ENCODE measurements around the gene CNIH2.
"Not testable (repeated sequence)": the region's sequence is repeated elsewhere in the genome, so short reads cannot be mapped to it uniquely, and the experiment has no call there.

CNIH2 gene

DNA sequence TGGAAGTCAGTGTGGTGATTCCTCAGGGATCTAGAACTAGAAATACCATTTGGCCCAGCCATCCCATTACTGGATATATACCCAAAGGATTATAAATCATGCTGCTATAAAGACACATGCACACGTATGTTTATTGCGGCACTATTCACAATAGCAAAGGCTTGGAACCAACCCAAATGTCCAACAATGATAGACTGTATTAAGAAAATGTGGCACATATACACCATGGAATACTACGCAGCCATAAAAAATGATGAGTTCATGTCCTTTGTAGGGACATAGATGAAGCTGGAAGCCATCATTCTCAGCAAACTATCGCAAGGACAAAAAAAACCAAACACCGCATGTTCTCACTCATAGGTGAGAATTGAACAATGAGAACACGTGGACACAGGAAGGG is 42.8 kb downstream of the CNIH2 start:
- not testable (repeated sequence) for H3K9ac ChIP-seq (ENCODE audit: low read length); H4K12ac ChIP-seq (ENCODE audit: low read depth, low read length); H3K27ac ChIP-seq (ENCODE audit: low read depth, low read length); H4K91ac ChIP-seq (ENCODE audit: low read depth, low read length); H4K8ac ChIP-seq (ENCODE audit: low read depth, low read length); H3K9me3 ChIP-seq (ENCODE audit: insufficient read depth, low read depth, low read length); H3K4me3 ChIP-seq (ENCODE audit: low read depth, low read length); H3K27me3 ChIP-seq (ENCODE audit: insufficient read depth, low read length); H2BK120ac ChIP-seq (ENCODE audit: insufficient read depth, low read length, poor library complexity); H3K14ac ChIP-seq (ENCODE audit: low read length); H3K4me2 ChIP-seq (ENCODE audit: low read length); H2AK5ac ChIP-seq (ENCODE audit: low read length); H2BK12ac ChIP-seq (ENCODE audit: low read length); H3K79me2 ChIP-seq (ENCODE audit: control insufficient read depth, insufficient read depth, low read length, poor library complexity); H3K4ac ChIP-seq (ENCODE audit: low read depth, low read length); H3K36me3 ChIP-seq (ENCODE audit: control insufficient read depth in 1 of 2, insufficient read depth in 2 of 2, low read length in 2 of 2); H3K18ac ChIP-seq (ENCODE audit: low read length); H2BK5ac ChIP-seq (ENCODE audit: low read depth, low read length, poor library complexity); H2AFZ ChIP-seq (ENCODE audit: insufficient read depth, low read length, poor library complexity); DNase-seq; H3K23ac ChIP-seq (ENCODE audit: low read length)
- peaks cover 22% of the 10 kb centered on the region for H3K79me1 ChIP-seq (ENCODE audit: low read length)
- peaks cover 40 to 48% of the 10 kb centered on the region in 2 experiments for H3K4me1 ChIP-seq (ENCODE audit: control insufficient read depth in 1 of 2, insufficient read depth in 2 of 2, low read length in 2 of 2)
- no CpG with 5 or more reads among the region's 6 CpGs for WGBS (ENCODE audit: extremely low coverage, insufficient coverage, insufficient read length)

DNA sequence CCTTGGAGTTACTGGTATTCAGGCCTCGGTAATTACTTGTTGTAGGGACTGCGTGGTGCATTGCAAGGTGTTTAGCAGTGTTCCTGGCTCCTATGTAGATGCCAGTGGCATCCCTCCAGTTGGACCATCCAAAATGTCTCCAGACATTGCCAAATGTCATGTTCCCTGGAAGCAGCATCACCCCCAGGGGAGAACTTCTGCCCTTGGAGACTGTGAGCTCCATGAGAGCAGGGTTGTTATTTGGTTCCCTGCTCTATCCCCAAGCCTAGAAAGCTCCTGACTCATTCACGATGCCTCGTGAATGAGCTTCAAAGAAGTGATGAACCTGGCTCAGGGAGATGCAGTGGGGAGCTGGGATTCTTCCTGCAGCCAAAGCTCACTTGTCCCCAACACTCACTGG is 43.6 kb downstream of the CNIH2 start:
- no peak overlapping the region for H3K4ac ChIP-seq (ENCODE audit: low read depth, low read length)
- no peak overlapping the region for H4K12ac ChIP-seq (ENCODE audit: low read depth, low read length)
- WGBS (ENCODE audit: extremely low coverage, insufficient coverage, insufficient read length): no CpG with 5 or more reads among the region's 4 CpGs
- no peak overlapping the region for H3K27ac ChIP-seq (ENCODE audit: low read depth, low read length)
- DNase-seq: no peak
- H3K27me3 ChIP-seq (ENCODE audit: insufficient read depth, low read length): no peaks in the 10 kb centered on the region
- no peak overlapping the region for H3K9ac ChIP-seq (ENCODE audit: low read length)
- H3K4me3 ChIP-seq (ENCODE audit: low read depth, low read length): no peak overlapping the region
- peaks cover 46 to 48% of the 10 kb centered on the region in 2 experiments for H3K4me1 ChIP-seq (ENCODE audit: control insufficient read depth in 1 of 2, insufficient read depth in 2 of 2, low read length in 2 of 2)
- peaks cover 4% of the 10 kb centered on the region for H3K9me3 ChIP-seq (ENCODE audit: insufficient read depth, low read depth, low read length)
- H3K4me2 ChIP-seq (ENCODE audit: low read length): no peak overlapping the region
- H3K79me1 ChIP-seq (ENCODE audit: low read length): peaks cover 26% of the 10 kb centered on the region
- no peak overlapping the region for H3K14ac ChIP-seq (ENCODE audit: low read length)
- H2BK120ac ChIP-seq (ENCODE audit: insufficient read depth, low read length, poor library complexity): no peak overlapping the region
- no peak overlapping the region for H2BK5ac ChIP-seq (ENCODE audit: low read depth, low read length, poor library complexity)
- no peaks in the 10 kb centered on the region for H3K36me3 ChIP-seq (ENCODE audit: control insufficient read depth in 1 of 2, insufficient read depth in 2 of 2, low read length in 2 of 2)
- no peak overlapping the region for H4K91ac ChIP-seq (ENCODE audit: low read depth, low read length)
- no peak overlapping the region for H3K18ac ChIP-seq (ENCODE audit: low read length)
- H2BK12ac ChIP-seq (ENCODE audit: low read length): no peak overlapping the region
- no peak overlapping the region for H3K23ac ChIP-seq (ENCODE audit: low read length)
- peaks cover 1% of the 10 kb centered on the region for H3K79me2 ChIP-seq (ENCODE audit: control insufficient read depth, insufficient read depth, low read length, poor library complexity)
- H2AFZ ChIP-seq (ENCODE audit: insufficient read depth, low read length, poor library complexity): no peak overlapping the region
- no peak overlapping the region for H2AK5ac ChIP-seq (ENCODE audit: low read length)
- H4K8ac ChIP-seq (ENCODE audit: low read depth, low read length): no peak overlapping the region

DNA sequence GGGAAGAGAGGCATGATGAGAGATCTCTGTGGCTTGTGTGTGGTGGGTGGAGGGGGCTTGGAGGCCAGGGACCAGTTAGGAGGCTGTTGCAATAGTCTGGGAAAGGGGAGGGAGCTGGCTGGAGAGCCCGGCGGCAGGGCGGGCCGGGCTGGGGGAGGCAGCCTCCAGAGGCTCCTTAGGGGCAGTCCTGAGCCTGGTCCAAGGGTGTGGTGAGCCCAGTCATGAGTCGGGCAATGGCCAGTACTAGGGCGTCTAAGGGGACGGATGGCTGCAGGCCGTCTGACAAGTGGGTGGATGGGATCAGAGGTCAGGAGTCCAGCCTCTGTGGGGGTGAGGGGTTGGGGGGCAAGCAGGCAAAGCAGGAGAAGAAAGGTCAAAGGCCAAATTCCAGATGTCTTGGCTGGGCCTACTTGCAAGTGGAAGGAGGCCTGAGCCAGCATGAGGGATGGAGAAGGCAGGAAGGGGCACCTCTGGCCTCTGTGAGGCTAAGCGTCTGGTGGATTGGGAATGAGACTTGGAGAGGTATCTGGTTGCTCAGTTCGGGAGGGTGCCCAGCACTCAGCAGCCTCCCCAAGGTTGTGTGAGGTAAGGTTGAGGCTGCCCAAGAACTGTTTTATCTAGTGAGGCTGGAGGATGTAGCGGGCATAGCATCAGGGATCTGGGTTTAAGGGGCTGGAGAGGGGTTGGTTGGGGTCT is 44.9 kb downstream of the CNIH2 start:
- no peak overlapping the region for H3K4me3 ChIP-seq (ENCODE audit: low read depth, low read length)
- H3K9me3 ChIP-seq (ENCODE audit: insufficient read depth, low read depth, low read length): peaks cover 4% of the 10 kb centered on the region
- no peak overlapping the region for H3K23ac ChIP-seq (ENCODE audit: low read length)
- H3K4ac ChIP-seq (ENCODE audit: low read depth, low read length): no peak overlapping the region
- no peaks in the 10 kb centered on the region for H3K27me3 ChIP-seq (ENCODE audit: insufficient read depth, low read length)
- no peak overlapping the region for H4K91ac ChIP-seq (ENCODE audit: low read depth, low read length)
- H4K12ac ChIP-seq (ENCODE audit: low read depth, low read length): no peak overlapping the region
- no peak overlapping the region for H3K9ac ChIP-seq (ENCODE audit: low read length)
- peaks cover 2% of the 10 kb centered on the region for H3K79me2 ChIP-seq (ENCODE audit: control insufficient read depth, insufficient read depth, low read length, poor library complexity)
- DNase-seq: no peak
- no peak overlapping the region for H2AFZ ChIP-seq (ENCODE audit: insufficient read depth, low read length, poor library complexity)
- no CpG with 5 or more reads among the region's 11 CpGs for WGBS (ENCODE audit: extremely low coverage, insufficient coverage, insufficient read length)
- no peak overlapping the region for H3K4me2 ChIP-seq (ENCODE audit: low read length)
- H3K79me1 ChIP-seq (ENCODE audit: low read length): peaks cover 25% of the 10 kb centered on the region
- no peak overlapping the region for H2AK5ac ChIP-seq (ENCODE audit: low read length)
- no peak overlapping the region for H3K27ac ChIP-seq (ENCODE audit: low read depth, low read length)
- H2BK120ac ChIP-seq (ENCODE audit: insufficient read depth, low read length, poor library complexity): no peak overlapping the region
- peaks cover 47 to 50% of the 10 kb centered on the region in 2 experiments for H3K4me1 ChIP-seq (ENCODE audit: control insufficient read depth in 1 of 2, insufficient read depth in 2 of 2, low read length in 2 of 2)
- H4K8ac ChIP-seq (ENCODE audit: low read depth, low read length): no peak overlapping the region
- no peak overlapping the region for H3K14ac ChIP-seq (ENCODE audit: low read length)
- no peak overlapping the region for H2BK5ac ChIP-seq (ENCODE audit: low read depth, low read length, poor library complexity)
- no peak overlapping the region for H2BK12ac ChIP-seq (ENCODE audit: low read length)
- no peak overlapping the region for H3K18ac ChIP-seq (ENCODE audit: low read length)
- no peaks in the 10 kb centered on the region for H3K36me3 ChIP-seq (ENCODE audit: control insufficient read depth in 1 of 2, insufficient read depth in 2 of 2, low read length in 2 of 2)

DNA sequence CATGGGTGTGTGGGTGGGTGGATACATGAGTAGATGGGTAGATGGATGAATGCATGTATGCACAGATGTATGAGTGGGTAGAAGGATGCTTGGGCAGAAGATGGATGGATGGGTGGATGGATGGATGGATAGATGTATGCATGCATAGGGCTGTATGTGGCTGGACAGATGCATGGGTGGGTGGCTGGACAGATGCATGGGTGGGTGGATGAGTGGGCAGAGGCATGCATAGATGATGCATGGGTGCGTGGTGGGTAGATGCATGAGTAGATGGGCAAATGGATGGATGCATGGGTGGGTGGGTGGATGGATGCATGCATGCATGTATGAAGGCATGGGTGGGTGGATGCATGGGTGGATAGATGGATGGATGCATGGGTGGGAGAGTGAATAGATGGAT is 45.7 kb downstream of the CNIH2 start:
- Histone ChIP-seq H2BK120ac (ENCODE audit: insufficient read depth, low read length, poor library complexity) (no peak overlapping the region), H3K9me3 (ENCODE audit: insufficient read depth, low read depth, low read length) (peaks cover 4% of the 10 kb centered on the region), H4K12ac (ENCODE audit: low read depth, low read length) (no peak overlapping the region), H3K4me1 (ENCODE audit: control insufficient read depth in 1 of 2, insufficient read depth in 2 of 2, low read length in 2 of 2) (peaks cover 45 to 49% of the 10 kb centered on the region in 2 experiments), H2BK12ac (ENCODE audit: low read length) (no peak overlapping the region), H3K27me3 (ENCODE audit: insufficient read depth, low read length) (no peaks in the 10 kb centered on the region), H3K23ac (ENCODE audit: low read length) (no peak overlapping the region), H3K4me3 (ENCODE audit: low read depth, low read length) (peak overlapping the region; percentile 1), H3K27ac (ENCODE audit: low read depth, low read length) (no peak overlapping the region), H3K36me3 (ENCODE audit: control insufficient read depth in 1 of 2, insufficient read depth in 2 of 2, low read length in 2 of 2) (no peaks in the 10 kb centered on the region), H2BK5ac (ENCODE audit: low read depth, low read length, poor library complexity) (no peak overlapping the region), H2AK5ac (ENCODE audit: low read length) (no peak overlapping the region), H3K79me1 (ENCODE audit: low read length) (peaks cover 23% of the 10 kb centered on the region), H4K8ac (ENCODE audit: low read depth, low read length) (no peak overlapping the region), H3K79me2 (ENCODE audit: control insufficient read depth, insufficient read depth, low read length, poor library complexity) (peaks cover 2% of the 10 kb centered on the region), H3K4ac (ENCODE audit: low read depth, low read length) (no peak overlapping the region), H4K91ac (ENCODE audit: low read depth, low read length) (no peak overlapping the region), H3K18ac (ENCODE audit: low read length) (no peak overlapping the region), H2AFZ (ENCODE audit: insufficient read depth, low read length, poor library complexity) (no peak overlapping the region), H3K4me2 (ENCODE audit: low read length) (no peak overlapping the region), H3K14ac (ENCODE audit: low read length) (no peak overlapping the region), H3K9ac (ENCODE audit: low read length) (no peak overlapping the region)
- no CpG with 5 or more reads among the region's 1 CpG for WGBS (ENCODE audit: extremely low coverage, insufficient coverage, insufficient read length)
- DNase-seq: no peak

Data from trophoblast cell (in vitro differentiated cells and primary cell).